ENCODE results near the gene ZC3H10. TPM values are rescaled to one million over a fixed set of nuclear protein-coding genes. Genes with fewer than 3 reads are reported as not detected.
"Not testable (repeated sequence)": the region's sequence is repeated elsewhere in the genome, so short reads cannot be mapped to it uniquely, and the experiment has no call there.

The ZC3H10 gene, protein sequence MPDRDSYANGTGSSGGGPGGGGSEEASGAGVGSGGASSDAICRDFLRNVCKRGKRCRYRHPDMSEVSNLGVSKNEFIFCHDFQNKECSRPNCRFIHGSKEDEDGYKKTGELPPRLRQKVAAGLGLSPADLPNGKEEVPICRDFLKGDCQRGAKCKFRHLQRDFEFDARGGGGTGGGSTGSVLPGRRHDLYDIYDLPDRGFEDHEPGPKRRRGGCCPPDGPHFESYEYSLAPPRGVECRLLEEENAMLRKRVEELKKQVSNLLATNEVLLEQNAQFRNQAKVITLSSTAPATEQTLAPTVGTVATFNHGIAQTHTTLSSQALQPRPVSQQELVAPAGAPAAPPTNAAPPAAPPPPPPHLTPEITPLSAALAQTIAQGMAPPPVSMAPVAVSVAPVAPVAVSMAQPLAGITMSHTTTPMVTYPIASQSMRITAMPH
- total RNA-seq = 10 to 100 TPM in 3 of 5 donors, 1 to 10 TPM in 2; 8.4 to 15.1 (median 11.4) TPM
- 13.4 TPM for total RNA-seq (2013)
- 11.2 to 37.2 (median 18.8) reads per million in 29 experiments for total RNA-seq

DNA sequence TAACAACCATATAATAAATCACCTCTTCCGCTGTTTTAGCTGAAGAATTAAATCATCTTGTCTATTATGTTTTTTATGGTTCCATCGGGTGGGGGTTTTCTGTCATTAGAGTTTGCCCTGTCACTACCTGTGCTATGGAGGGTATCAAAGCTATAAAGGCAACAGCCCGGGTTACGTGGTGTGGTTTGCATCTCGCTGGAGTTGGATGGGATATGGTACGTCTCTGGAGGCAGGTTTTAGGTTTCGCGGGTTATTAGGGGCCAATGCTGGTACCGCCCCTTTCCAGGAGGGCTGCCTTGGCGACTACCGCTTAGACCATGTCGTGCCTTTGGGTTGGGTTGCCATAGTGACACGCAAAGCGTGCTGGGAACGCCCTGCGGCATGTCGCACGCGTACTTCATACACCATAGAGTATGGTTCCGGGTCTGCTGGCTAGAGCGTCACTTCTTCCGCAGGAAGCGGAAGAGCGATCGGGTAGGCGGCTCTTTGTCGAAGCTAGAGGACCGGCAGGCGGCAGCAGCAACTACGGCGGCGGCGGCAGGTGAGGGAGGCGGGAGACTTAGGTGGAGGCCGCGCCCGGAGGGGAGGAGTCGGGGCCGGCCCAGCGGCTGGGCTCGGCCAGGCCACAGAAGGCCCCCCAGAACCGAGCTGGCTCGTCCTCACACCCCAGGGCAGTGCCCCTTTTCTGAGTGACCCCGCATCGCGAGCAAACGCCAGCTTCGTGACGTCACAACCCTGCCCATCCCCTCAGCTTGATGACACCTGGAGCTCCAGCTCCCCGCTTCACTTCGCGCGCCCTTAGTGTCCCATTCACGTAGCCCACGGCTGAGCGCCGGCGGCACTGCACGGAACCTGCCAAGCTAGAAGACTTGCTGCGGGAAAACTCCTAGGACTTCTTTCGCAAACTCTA, at the start of gene ZC3H10:
TSS of gene ZC3H10 (plus strand) at position 489 of the 910 bp plus-strand sequence. CDS start 2,297 bp downstream, outside the sequence.
- Mint-ChIP-seq H3K27ac (peak within 1 kb of the TSS; percentile 97 to 98), H3K4me3 (peak within 1 kb of the TSS; percentile 94 to 99 (median 94)), H3K27me3 (no peaks in the 10 kb centered on the region), H3K36me3 (peaks cover 30% of the 10 kb centered on the region), H3K4me1 (peaks cover 34 to 39% (median 37%) of the 10 kb centered on the region in 3 donors), H3K9me3 (no peaks in the 10 kb centered on the region)
- peak within 1 kb of the TSS; percentile 79 to 94 for H3K4me3 ChIP-seq (ENCODE audit: control insufficient read depth in 1 of 2, extremely low read depth in 1 of 2, low read length in 1 of 2)
- peaks cover 7 to 31% of the 10 kb centered on the region in 2 donors for H3K36me3 ChIP-seq (ENCODE audit: control insufficient read depth in 2 of 2, extremely low read depth in 1 of 2, insufficient read depth in 1 of 2, low read length in 1 of 2)
- ATAC-seq (replicated peaks in 1 of 4) (peak; percentile 76 to 79 (median 76)), DNase-seq (peak; percentile 87 to 99 (median 96))
- no peaks in the 10 kb centered on the region for H3K9me3 ChIP-seq
- CTCF ChIA-PET = interaction anchor here (0.6 to 4.4 kb wide), 25 partner anchors 8 to 459 kb away, joined by 3 to 65 read pairs (median 4); partner anchors contain the start of genes SMARCC2 (in 2 of the 2), CNPY2 (in 1 of the 2), ESYT1 (in 1 of the 2) and MYL6B (in 1 of the 2)
- POLR2A ChIA-PET = interaction anchor here (0.5 to 3.5 kb wide), 13 partner anchors 10 to 220 kb away, joined by 3 to 33 read pairs (median 6); partner anchors contain the start of genes ESYT1 (in 2 of the 2), IL23A (in 1 of the 2), RAB5B (in 1 of the 2) and RNF41 (in 1 of the 2)
- H3K27ac ChIP-seq (ENCODE audit: low read length) = peak within 1 kb of the TSS; percentile 92
- H3K27me3 ChIP-seq (replicated peaks in 1 of 2; ENCODE audit: control insufficient read depth in 2 of 2, extremely low read depth in 1 of 2, insufficient read depth in 2 of 2, low read length in 1 of 2) = no peaks in the 10 kb centered on the region
- H3K4me1 ChIP-seq (ENCODE audit: control insufficient read depth in 1 of 2, extremely low read depth in 1 of 2, insufficient read depth in 2 of 2, low read length in 2 of 2) = peaks cover 11 to 29% of the 10 kb centered on the region in 2 experiments
- WGBS (ENCODE audit: insufficient coverage) = 1% methylated on average over 56 of the region's 61 CpGs

DNA sequence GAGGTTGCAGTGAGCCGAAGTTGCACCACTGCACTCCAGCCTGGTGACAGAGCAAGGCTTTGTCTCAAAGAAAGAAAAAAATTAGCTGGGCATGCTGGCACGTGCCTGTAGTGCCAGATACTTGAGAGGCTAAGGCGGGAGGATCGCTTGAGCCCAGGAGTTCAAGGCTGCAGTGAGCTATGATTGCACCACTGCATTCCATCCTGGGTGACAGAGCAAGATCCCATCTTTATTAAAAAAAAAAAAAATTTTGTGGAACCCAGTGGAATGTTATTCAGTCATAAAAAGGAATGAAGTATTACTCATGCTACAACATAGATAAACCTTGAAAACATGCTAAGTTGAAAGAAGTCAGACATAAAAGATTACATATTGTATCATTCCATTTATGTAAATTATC, 46.4 kb upstream of the ZC3H10 start:
- H3K27ac ChIP-seq (ENCODE audit: low read length) = no peak overlapping the region
- H3K9me3 ChIP-seq = no peaks in the 10 kb centered on the region
- CTCF ChIA-PET = no interaction called here
- Mint-ChIP-seq H3K27ac (no peak overlapping the region), H3K4me3 (no peak overlapping the region), H3K27me3 (no peaks in the 10 kb centered on the region), H3K9me3 (no peaks in the 10 kb centered on the region), H3K4me1 (no peaks in the 10 kb centered on the region), H3K36me3 (no peaks in the 10 kb centered on the region)
- 86% methylated on average over 3 of the region's 4 CpGs for WGBS (ENCODE audit: insufficient coverage)
- H3K27me3 ChIP-seq (replicated peaks in 1 of 2; ENCODE audit: control insufficient read depth in 2 of 2, extremely low read depth in 1 of 2, insufficient read depth in 2 of 2, low read length in 1 of 2) = peaks cover 0 to 2% of the 10 kb centered on the region in 2 experiments
- no peaks in the 10 kb centered on the region for H3K36me3 ChIP-seq (ENCODE audit: control insufficient read depth in 2 of 2, extremely low read depth in 1 of 2, insufficient read depth in 1 of 2, low read length in 1 of 2)
- no peaks in the 10 kb centered on the region for H3K4me1 ChIP-seq (ENCODE audit: control insufficient read depth in 1 of 2, extremely low read depth in 1 of 2, insufficient read depth in 2 of 2, low read length in 2 of 2)
- ATAC-seq (replicated peaks in 1 of 4) (no peak), DNase-seq (no peak)
- no peak overlapping the region for H3K4me3 ChIP-seq (ENCODE audit: control insufficient read depth in 1 of 2, extremely low read depth in 1 of 2, low read length in 1 of 2)
- POLR2A ChIA-PET = interaction anchor here in 1 of 2 donors (0.7 kb wide), 1 partner anchor 881 kb away, joined by 8 read pairs; no protein-coding TSS in a partner anchor

DNA sequence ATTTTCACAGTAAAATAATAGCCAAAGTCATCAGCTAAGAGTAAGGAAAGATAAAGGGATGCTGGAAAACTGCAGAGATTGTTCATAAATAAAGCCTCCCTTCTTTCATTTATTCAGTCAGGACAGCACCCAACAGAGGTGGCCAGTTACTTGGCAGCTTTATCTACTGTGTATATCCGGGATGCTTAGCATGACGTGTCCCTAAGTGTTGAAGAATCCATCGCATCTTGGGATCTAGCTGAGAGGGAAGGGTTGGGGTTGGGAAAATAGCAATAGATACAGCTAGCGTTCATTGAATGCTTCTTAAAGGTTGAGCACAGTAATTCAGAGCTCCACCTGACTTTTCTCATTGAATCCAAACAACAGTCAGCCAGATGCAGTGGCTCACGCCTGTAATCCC, 43.7 kb upstream of the ZC3H10 start:
- POLR2A ChIA-PET = interaction anchor here in 1 of 2 donors (0.6 kb wide), 1 partner anchor 1716 kb away, joined by 4 read pairs; no protein-coding TSS in a partner anchor

DNA sequence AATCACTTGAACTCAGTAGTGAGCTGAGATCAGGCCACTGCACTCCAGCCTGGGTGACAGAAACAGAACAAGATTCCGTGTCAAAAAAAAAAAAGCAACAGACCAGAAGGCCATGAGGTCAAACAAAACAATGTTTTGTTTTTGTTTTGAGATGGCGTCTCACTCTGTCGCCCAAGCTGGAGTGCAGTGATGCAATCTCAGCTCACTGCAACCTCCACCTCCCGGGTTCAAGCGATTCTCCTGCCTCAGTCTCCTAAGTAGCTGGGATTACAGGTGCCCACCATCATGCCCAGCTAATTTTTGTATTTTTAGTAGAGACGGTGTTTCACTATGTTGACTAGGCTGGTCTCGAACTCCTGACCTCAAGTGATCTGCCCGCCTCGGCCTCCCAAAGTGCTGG, 40.1 kb upstream of the ZC3H10 start:
- ChIA-PET POLR2A (interaction anchor here in 1 of 2 donors (0.7 kb wide), 1 partner anchor 608 kb away, joined by 3 read pairs; no protein-coding TSS in a partner anchor), CTCF (interaction anchor here (0.6 kb wide), 2 partner anchors 17 to 910 kb away, joined by 3 to 4 read pairs; no protein-coding TSS in a partner anchor)
- H3K9me3 Mint-ChIP-seq; DNase-seq; ATAC-seq (replicated peaks in 1 of 4); H3K27ac Mint-ChIP-seq; H3K27ac ChIP-seq (ENCODE audit: low read length); H3K27me3 Mint-ChIP-seq; H3K9me3 ChIP-seq; H3K4me3 ChIP-seq (ENCODE audit: control insufficient read depth in 1 of 2, extremely low read depth in 1 of 2, low read length in 1 of 2); H3K36me3 Mint-ChIP-seq; H3K36me3 ChIP-seq (ENCODE audit: control insufficient read depth in 2 of 2, extremely low read depth in 1 of 2, insufficient read depth in 1 of 2, low read length in 1 of 2): not testable (repeated sequence)
- H3K4me3 Mint-ChIP-seq = peak overlapping the region in 1 of 3 donors; percentile 13
- H3K27me3 ChIP-seq (replicated peaks in 1 of 2; ENCODE audit: control insufficient read depth in 2 of 2, extremely low read depth in 1 of 2, insufficient read depth in 2 of 2, low read length in 1 of 2) = peaks cover 3 to 39% of the 10 kb centered on the region in 2 experiments
- peaks cover 7 to 18% (median 9%) of the 10 kb centered on the region in 3 donors for H3K4me1 Mint-ChIP-seq
- WGBS (ENCODE audit: insufficient coverage) = 92% methylated on average over 2 of the region's 9 CpGs
- peaks cover 0 to 27% of the 10 kb centered on the region in 2 experiments for H3K4me1 ChIP-seq (ENCODE audit: control insufficient read depth in 1 of 2, extremely low read depth in 1 of 2, insufficient read depth in 2 of 2, low read length in 2 of 2)

More for the DNA sequence above, 43.7 kb upstream of the ZC3H10 start:
- WGBS (ENCODE audit: insufficient coverage) = 96% methylated on average over 4 of the region's 5 CpGs
- H3K9me3 Mint-ChIP-seq = no peaks in the 10 kb centered on the region
- H3K4me1 Mint-ChIP-seq = peaks cover 0 to 3% (median 2%) of the 10 kb centered on the region in 3 donors
- no peaks in the 10 kb centered on the region for H3K36me3 Mint-ChIP-seq
- H3K27me3 Mint-ChIP-seq = no peaks in the 10 kb centered on the region
- DNase-seq (no peak), ATAC-seq (replicated peaks in 1 of 4) (no peak)
- CTCF ChIA-PET = no interaction called here
- Histone ChIP-seq H3K27ac (ENCODE audit: low read length) (no peak overlapping the region), H3K4me1 (ENCODE audit: control insufficient read depth in 1 of 2, extremely low read depth in 1 of 2, insufficient read depth in 2 of 2, low read length in 2 of 2) (peaks cover 0 to 7% of the 10 kb centered on the region in 2 experiments), H3K4me3 (ENCODE audit: control insufficient read depth in 1 of 2, extremely low read depth in 1 of 2, low read length in 1 of 2) (no peak overlapping the region), H3K9me3 (no peaks in the 10 kb centered on the region), H3K36me3 (ENCODE audit: control insufficient read depth in 2 of 2, extremely low read depth in 1 of 2, insufficient read depth in 1 of 2, low read length in 1 of 2) (no peaks in the 10 kb centered on the region), H3K27me3 (replicated peaks in 1 of 2; ENCODE audit: control insufficient read depth in 2 of 2, extremely low read depth in 1 of 2, insufficient read depth in 2 of 2, low read length in 1 of 2) (peaks cover 0 to 9% of the 10 kb centered on the region in 2 experiments)
- H3K27ac Mint-ChIP-seq = no peak overlapping the region
- no peak overlapping the region for H3K4me3 Mint-ChIP-seq

DNA sequence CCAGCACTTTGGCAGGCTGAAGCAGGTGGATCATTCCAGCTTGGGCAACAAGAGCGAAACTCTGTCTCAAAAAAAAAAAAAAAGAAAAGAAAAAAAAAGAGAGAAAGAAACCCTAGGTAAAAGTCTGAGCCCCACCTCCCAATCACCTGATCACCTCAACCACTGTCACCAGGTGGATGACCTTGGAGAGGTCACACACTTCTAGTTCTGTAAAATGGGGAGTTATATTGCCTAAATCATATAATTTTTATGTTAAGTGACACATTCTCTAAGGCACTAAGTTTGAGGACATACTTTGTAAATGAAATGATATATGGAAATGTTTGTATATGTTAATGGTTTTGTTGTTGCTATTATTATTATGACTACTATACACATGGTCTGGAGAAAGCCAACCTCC, 39.6 kb upstream of the ZC3H10 start:
- H3K9me3 Mint-ChIP-seq = no peaks in the 10 kb centered on the region
- H3K4me1 Mint-ChIP-seq = peaks cover 7 to 18% (median 9%) of the 10 kb centered on the region in 3 donors
- Histone ChIP-seq H3K27me3 (replicated peaks in 1 of 2; ENCODE audit: control insufficient read depth in 2 of 2, extremely low read depth in 1 of 2, insufficient read depth in 2 of 2, low read length in 1 of 2) (peaks cover 3 to 41% of the 10 kb centered on the region in 2 experiments), H3K4me1 (ENCODE audit: control insufficient read depth in 1 of 2, extremely low read depth in 1 of 2, insufficient read depth in 2 of 2, low read length in 2 of 2) (peaks cover 0 to 27% of the 10 kb centered on the region in 2 experiments), H3K4me3 (ENCODE audit: control insufficient read depth in 1 of 2, extremely low read depth in 1 of 2, low read length in 1 of 2) (no peak overlapping the region), H3K27ac (ENCODE audit: low read length) (no peak overlapping the region), H3K9me3 (no peaks in the 10 kb centered on the region), H3K36me3 (ENCODE audit: control insufficient read depth in 2 of 2, extremely low read depth in 1 of 2, insufficient read depth in 1 of 2, low read length in 1 of 2) (no peaks in the 10 kb centered on the region)
- no CpG with 5 or more reads among the region's 1 CpG for WGBS (ENCODE audit: insufficient coverage)
- H3K4me3 Mint-ChIP-seq = peak overlapping the region; percentile 52 to 82 (median 80)
- ChIA-PET CTCF (no interaction called here), POLR2A (interaction anchor here in 1 of 2 donors (0.7 to 1.2 kb wide), 2 partner anchors 26 to 607 kb away, joined by 3 to 7 read pairs; partner anchors contain the start of gene PA2G4)
- DNase-seq = no peak
- no peak overlapping the region for H3K27ac Mint-ChIP-seq
- no peaks in the 10 kb centered on the region for H3K36me3 Mint-ChIP-seq
- peaks cover 0 to 4% of the 10 kb centered on the region in 2 donors for H3K27me3 Mint-ChIP-seq
- no peak for ATAC-seq (replicated peaks in 1 of 4)

Data from T-cell (primary cell).